ENCODE results near the gene ERC1. TPM values are rescaled to one million over a fixed set of nuclear protein-coding genes. Genes with fewer than 3 reads are reported as not detected.

Gene ERC1
- total RNA-seq, 2 donors from 2014 or later = 40.3 to 43.0 TPM

- H3K27ac ChIP-seq = no peak overlapping the region
- no peaks in the 10 kb centered on the region for H3K27me3 ChIP-seq
- TF ChIP-seq CTCF (IDR thresholded peaks at IDR 0.05) = no peak
- no peak overlapping the region for H3K4me3 ChIP-seq
- peaks cover 0 to 9% of the 10 kb centered on the region in 2 donors for H3K9me3 ChIP-seq
- no peak for DNase-seq (ENCODE audit: low spot score)
- H3K36me3 ChIP-seq = peaks cover 7% of the 10 kb centered on the region
- no peaks in the 10 kb centered on the region for H3K4me1 ChIP-seq
Measured at GRCh38 chr12:1418144-1418543, 427.1 kb downstream of the ERC1 start.

GRCh38 chr12:1419849-1420371, 428.9 kb downstream of the ERC1 start:
- Histone ChIP-seq H3K27me3 (no peaks in the 10 kb centered on the region), H3K4me1 (peaks cover 0 to 9% of the 10 kb centered on the region in 2 donors), H3K36me3 (no peaks in the 10 kb centered on the region), H3K4me3 (no peak overlapping the region), H3K9me3 (peaks cover 0 to 9% of the 10 kb centered on the region in 2 donors), H3K27ac (no peak overlapping the region)
- no peak for TF ChIP-seq CTCF (IDR thresholded peaks at IDR 0.05)
- no peak for DNase-seq (ENCODE audit: low spot score)

GRCh38 chr12:1421091-1421846, 430.2 kb downstream of the ERC1 start:
- H3K9me3 ChIP-seq = peaks cover 0 to 9% of the 10 kb centered on the region in 2 donors
- peaks cover 0 to 10% of the 10 kb centered on the region in 2 donors for H3K4me1 ChIP-seq
- DNase-seq (ENCODE audit: low spot score) = no peak
- H3K36me3 ChIP-seq = no peaks in the 10 kb centered on the region
- no peaks in the 10 kb centered on the region for H3K27me3 ChIP-seq
- H3K27ac ChIP-seq = no peak overlapping the region
- TF ChIP-seq CTCF (IDR thresholded peaks at IDR 0.05) = no peak
- H3K4me3 ChIP-seq = no peak overlapping the region

- H3K4me3 ChIP-seq = no peak overlapping the region
- no peaks in the 10 kb centered on the region for H3K36me3 ChIP-seq
- peaks cover 0 to 10% of the 10 kb centered on the region in 2 donors for H3K4me1 ChIP-seq
- TF ChIP-seq CTCF (IDR thresholded peaks at IDR 0.05) = no peak
- no peak overlapping the region for H3K27ac ChIP-seq
- H3K9me3 ChIP-seq = peaks cover 0 to 9% of the 10 kb centered on the region in 2 donors
- no peak for DNase-seq (ENCODE audit: low spot score)
- no peaks in the 10 kb centered on the region for H3K27me3 ChIP-seq
Measured at GRCh38 chr12:1422604-1423315, 431.7 kb downstream of the ERC1 start.

GRCh38 chr12:1424674-1425395, 433.8 kb downstream of the ERC1 start:
- H3K4me1 ChIP-seq = peaks cover 0 to 10% of the 10 kb centered on the region in 2 donors
- DNase-seq (ENCODE audit: low spot score) = no peak
- TF ChIP-seq CTCF (IDR thresholded peaks at IDR 0.05) = no peak
- no peak overlapping the region for H3K4me3 ChIP-seq
- no peak overlapping the region for H3K27ac ChIP-seq
- H3K27me3 ChIP-seq = no peaks in the 10 kb centered on the region
- peaks cover 0 to 9% of the 10 kb centered on the region in 2 donors for H3K9me3 ChIP-seq
- H3K36me3 ChIP-seq = no peaks in the 10 kb centered on the region

Measured in right atrium auricular region (tissue), 2 donors.